Endodermal cell (in vitro differentiated cells): ENCODE results near the gene RPS6KB1. TPM values are rescaled to one million over a fixed set of nuclear protein-coding genes. Genes with fewer than 3 reads are reported as not detected.
"Not testable (repeated sequence)": the region's sequence is repeated elsewhere in the genome, so short reads cannot be mapped to it uniquely, and the experiment has no call there.

Experiments used
- DNase-seq: peaks from one replicate; pipeline ENCODE4 v3.0.0-alpha.2; 2017
- H3K27ac ChIP-seq: 2 replicates; pipeline ENCODE4 v1.5.1; 2013; ENCODE audit warnings: mild to moderate bottlenecking, low read depth, low read length, moderate library complexity
- H3K27me3 ChIP-seq: 2 replicates; pipeline ENCODE4 v1.6.1; 2013; ENCODE audit warnings: mild to moderate bottlenecking, low read length, moderate library complexity; ENCODE audit not compliant: insufficient read depth, control insufficient read depth, poor library complexity, severe bottlenecking
- H3K36me3 ChIP-seq: 2 replicates; pipeline ENCODE4 v1.7.0; 2013; ENCODE audit warnings: mild to moderate bottlenecking, low read length, moderate library complexity; ENCODE audit not compliant: control insufficient read depth, insufficient read depth
- H3K4me1 ChIP-seq: one replicate; pipeline ENCODE4 v1.7.0; 2013; ENCODE audit warnings: low read length; ENCODE audit not compliant: control insufficient read depth, insufficient read depth
- H3K4me3 ChIP-seq: 2 replicates; pipeline ENCODE4 v1.5.1; 2013; ENCODE audit warnings: mild to moderate bottlenecking, low read length, moderate library complexity
- H3K9ac ChIP-seq: 2 replicates; pipeline ENCODE4 v1.6.1; 2013; ENCODE audit warnings: mild to moderate bottlenecking, low read length, moderate library complexity; ENCODE audit not compliant: poor library complexity, severe bottlenecking; ENCODE audit errors: extremely low read depth
- H3K9me3 ChIP-seq: 2 replicates; pipeline ENCODE4 v1.6.1; 2013; ENCODE audit warnings: mild to moderate bottlenecking, low read length, moderate library complexity; ENCODE audit not compliant: control insufficient read depth
- H3K27ac Mint-ChIP-seq: 2 replicates; pipeline ENCODE4 v1.8.0; 2020; ENCODE audit warnings: mixed read lengths
- H3K27me3 Mint-ChIP-seq: 2 replicates; pipeline ENCODE4 v1.8.0; 2021; ENCODE audit warnings: mild to moderate bottlenecking, mixed read lengths; ENCODE audit not compliant: insufficient read depth
- H3K36me3 Mint-ChIP-seq: 2 replicates; pipeline ENCODE4 v1.8.0; 2020; ENCODE audit warnings: low read depth, mixed read lengths
- H3K4me1 Mint-ChIP-seq: 2 replicates; pipeline ENCODE4 v1.8.0; 2020; ENCODE audit warnings: mixed read lengths
- H3K4me3 Mint-ChIP-seq: 2 replicates; pipeline ENCODE4 v1.8.0; 2020; ENCODE audit warnings: mild to moderate bottlenecking, moderate library complexity, mixed read lengths
- H3K9me3 Mint-ChIP-seq: 2 replicates; pipeline ENCODE4 v1.8.0; 2020; ENCODE audit warnings: mild to moderate bottlenecking, mixed read lengths
- whole genome bisulfite sequencing, 2 experiments: methylation state at CpG; one replicate each; pipeline versions ENCODE4 v1.1.5 to v1.1.7; 2013; ENCODE audit warnings: missing lambda C conversion rate in 2 of 2, mixed read lengths in 1 of 2; ENCODE audit not compliant: insufficient coverage in 1 of 2, insufficient read length in 1 of 2; 5-methylcytosine and 5-hydroxymethylcytosine counted together
- total RNA-seq, 2 donors: library from RNA; stranded (reverse); fragmentation: NEBNext Ultra II Directional in 1 of 2; extraction: Animal tissue kit (Norgen Biotek cat#: 25700) in 1 of 2; gene quantifications; 2 replicates in 1 of 2; 3 replicates in 1 of 2; pipeline ENCODE4 v1.2.1, GENCODE V29; 2021
- TF ChIP-seq, protein P1 (sequence below): fragments of 200-600 bp; sonication (generic); conservative IDR thresholded peaks from 2 replicates; pipeline ENCODE4 v1.5.0; 2021; ENCODE audit warnings: antibody characterized with exemption, mild to moderate bottlenecking

Gene RPS6KB1
- total RNA-seq, 2 donors from 2014 or later: 22.3 to 31.5 TPM

DNA sequence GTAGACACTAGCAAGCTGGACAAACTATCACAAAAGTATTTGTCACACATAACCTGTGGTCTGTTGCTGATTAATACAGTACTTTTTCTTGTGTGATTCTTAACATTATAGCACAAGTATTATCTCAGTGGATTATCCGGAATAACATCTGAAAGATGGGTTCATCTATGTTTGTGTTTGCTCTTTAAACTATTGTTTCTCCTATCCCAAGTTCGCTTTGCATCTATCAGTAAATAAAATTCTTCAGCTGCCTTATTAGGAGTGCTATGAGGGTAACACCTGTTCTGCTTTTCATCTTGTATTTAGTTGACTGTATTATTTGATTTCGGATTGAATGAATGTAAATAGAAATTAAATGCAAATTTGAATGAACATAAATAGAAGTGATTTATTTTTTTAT lies 57.1 kb downstream of the RPS6KB1 start:
- TF ChIP-seq, protein P1, sequence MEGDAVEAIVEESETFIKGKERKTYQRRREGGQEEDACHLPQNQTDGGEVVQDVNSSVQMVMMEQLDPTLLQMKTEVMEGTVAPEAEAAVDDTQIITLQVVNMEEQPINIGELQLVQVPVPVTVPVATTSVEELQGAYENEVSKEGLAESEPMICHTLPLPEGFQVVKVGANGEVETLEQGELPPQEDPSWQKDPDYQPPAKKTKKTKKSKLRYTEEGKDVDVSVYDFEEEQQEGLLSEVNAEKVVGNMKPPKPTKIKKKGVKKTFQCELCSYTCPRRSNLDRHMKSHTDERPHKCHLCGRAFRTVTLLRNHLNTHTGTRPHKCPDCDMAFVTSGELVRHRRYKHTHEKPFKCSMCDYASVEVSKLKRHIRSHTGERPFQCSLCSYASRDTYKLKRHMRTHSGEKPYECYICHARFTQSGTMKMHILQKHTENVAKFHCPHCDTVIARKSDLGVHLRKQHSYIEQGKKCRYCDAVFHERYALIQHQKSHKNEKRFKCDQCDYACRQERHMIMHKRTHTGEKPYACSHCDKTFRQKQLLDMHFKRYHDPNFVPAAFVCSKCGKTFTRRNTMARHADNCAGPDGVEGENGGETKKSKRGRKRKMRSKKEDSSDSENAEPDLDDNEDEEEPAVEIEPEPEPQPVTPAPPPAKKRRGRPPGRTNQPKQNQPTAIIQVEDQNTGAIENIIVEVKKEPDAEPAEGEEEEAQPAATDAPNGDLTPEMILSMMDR: no peak
- Mint-ChIP-seq H3K4me1 (no peaks in the 10 kb centered on the region), H3K27ac (no peak overlapping the region), H3K9me3 (no peaks in the 10 kb centered on the region), H3K36me3 (peaks cover 6% of the 10 kb centered on the region), H3K27me3 (no peaks in the 10 kb centered on the region), H3K4me3 (no peak overlapping the region)
- H3K9me3 ChIP-seq: no peaks in the 10 kb centered on the region
- H3K9ac ChIP-seq: no peak overlapping the region
- WGBS, 2 experiments: 97 to 100% methylated on average over 1 to 3 of the region's 3 CpGs
- no peak overlapping the region for H3K27ac ChIP-seq
- no peak overlapping the region for H3K4me3 ChIP-seq
- H3K27me3 ChIP-seq: no peaks in the 10 kb centered on the region
- no peak for DNase-seq
- H3K4me1 ChIP-seq: no peaks in the 10 kb centered on the region
- peaks cover 29% of the 10 kb centered on the region for H3K36me3 ChIP-seq

DNA sequence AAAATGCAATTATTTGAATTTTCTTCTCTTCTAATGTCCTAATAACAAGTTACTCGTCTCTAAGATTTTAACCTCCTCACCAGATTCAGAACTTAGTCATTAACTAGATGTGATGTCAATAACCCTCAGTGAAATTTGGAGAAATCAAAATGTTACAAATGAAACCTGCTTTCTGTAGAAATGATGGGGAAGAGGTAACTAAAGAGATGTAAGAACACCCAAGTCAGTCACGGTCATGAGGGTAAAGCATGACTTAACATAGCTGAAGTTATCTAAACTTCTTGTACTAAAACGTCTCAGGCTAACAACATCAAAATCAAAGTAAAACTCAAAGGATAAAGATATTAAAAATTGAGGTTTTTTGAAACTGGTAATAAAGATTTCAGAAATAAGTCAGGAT lies 61.9 kb downstream of the RPS6KB1 start:
- no peak overlapping the region for H3K9ac ChIP-seq
- H3K27ac ChIP-seq: no peak overlapping the region
- peaks cover 31% of the 10 kb centered on the region for H3K36me3 ChIP-seq
- no peak overlapping the region for H3K4me3 ChIP-seq
- H3K9me3 Mint-ChIP-seq: no peaks in the 10 kb centered on the region
- no peaks in the 10 kb centered on the region for H3K4me1 ChIP-seq
- no peak for DNase-seq
- no peaks in the 10 kb centered on the region for H3K27me3 ChIP-seq
- H3K4me3 Mint-ChIP-seq: no peak overlapping the region
- no peaks in the 10 kb centered on the region for H3K27me3 Mint-ChIP-seq
- no peaks in the 10 kb centered on the region for H3K9me3 ChIP-seq
- 66 to 100% methylated on average over 1 to 2 of the region's 3 CpGs for WGBS, 2 experiments
- no peaks in the 10 kb centered on the region for H3K4me1 Mint-ChIP-seq
- no peak overlapping the region for H3K27ac Mint-ChIP-seq
- TF ChIP-seq, protein P1: no peak
- peaks cover 15% of the 10 kb centered on the region for H3K36me3 Mint-ChIP-seq

DNA sequence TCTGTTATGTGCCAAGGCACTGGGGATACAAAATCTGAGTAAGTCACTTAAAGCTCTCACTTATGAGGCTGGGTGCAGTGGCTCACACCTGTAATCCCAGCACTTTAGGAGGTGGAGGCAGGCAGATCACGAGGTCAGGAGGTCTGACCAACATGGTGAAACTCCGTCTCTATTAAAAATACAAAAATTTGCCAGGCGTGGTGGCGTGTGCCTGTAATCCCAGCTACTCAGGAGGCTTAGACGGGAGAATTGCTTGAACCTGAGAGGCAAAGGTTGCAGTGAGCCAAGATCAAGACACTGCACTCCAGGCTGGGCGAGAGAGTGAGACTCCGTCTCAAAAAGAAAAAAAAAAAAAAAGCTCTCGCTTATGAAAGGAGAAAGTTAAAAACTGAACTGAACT lies 66.7 kb downstream of the RPS6KB1 start:
- not testable (repeated sequence) for H3K4me1 ChIP-seq, DNase-seq, H3K4me3 ChIP-seq, H3K4me1 Mint-ChIP-seq, H3K27ac ChIP-seq, H3K9me3 Mint-ChIP-seq, H3K9ac ChIP-seq, H3K9me3 ChIP-seq, H3K27me3 ChIP-seq, H3K27ac Mint-ChIP-seq, H3K4me3 Mint-ChIP-seq
- peaks cover 17% of the 10 kb centered on the region for H3K36me3 Mint-ChIP-seq
- H3K27me3 Mint-ChIP-seq: peaks cover 10% of the 10 kb centered on the region
- H3K36me3 ChIP-seq: peaks cover 21% of the 10 kb centered on the region
- WGBS, 2 experiments: 92 to 97% methylated on average over 7 to 8 of the region's 8 CpGs

DNA sequence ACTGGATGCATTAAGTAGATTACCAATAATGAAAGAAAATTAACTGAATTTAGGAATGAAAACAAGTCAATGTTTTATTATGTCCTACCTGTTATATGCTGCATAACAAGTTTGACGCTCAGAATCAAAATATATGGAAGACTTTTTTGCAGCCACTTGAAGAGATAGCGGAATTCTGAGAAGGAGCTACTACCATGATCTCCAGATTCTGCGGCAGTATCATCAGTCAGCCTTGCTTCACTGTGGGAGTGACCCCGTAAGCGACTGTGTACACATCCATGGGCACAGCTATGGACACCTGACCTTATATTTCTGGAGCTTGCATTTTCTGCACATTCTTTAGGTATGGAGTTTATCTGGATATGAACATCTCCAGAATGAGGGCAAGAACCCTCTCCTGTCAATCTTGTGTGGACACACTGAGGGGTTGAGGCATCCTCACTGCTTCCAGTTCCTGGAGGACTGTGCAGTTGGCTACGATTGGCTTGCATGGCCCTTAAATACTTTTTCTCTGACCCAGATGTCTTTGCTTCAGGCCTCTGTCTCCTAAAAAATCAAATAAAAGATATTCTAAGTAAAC lies 69.9 kb downstream of the RPS6KB1 start:
- Mint-ChIP-seq H3K27me3 (peaks cover 10% of the 10 kb centered on the region), H3K36me3 (peaks cover 7% of the 10 kb centered on the region), H3K4me1 (peaks cover 5% of the 10 kb centered on the region), H3K4me3 (no peak overlapping the region), H3K9me3 (no peaks in the 10 kb centered on the region), H3K27ac (no peak overlapping the region)
- Histone ChIP-seq H3K36me3 (peaks cover 2% of the 10 kb centered on the region), H3K4me3 (no peak overlapping the region), H3K27me3 (peaks cover 8% of the 10 kb centered on the region), H3K9me3 (no peaks in the 10 kb centered on the region), H3K4me1 (no peaks in the 10 kb centered on the region), H3K27ac (no peak overlapping the region), H3K9ac (no peak overlapping the region)
- TF ChIP-seq, protein P1: no peak
- WGBS, 2 experiments: 95 to 100% methylated on average over 5 to 6 of the region's 6 CpGs
- no peak for DNase-seq
